Trophoblast cell (in vitro differentiated cells and primary cell): ENCODE data around the gene PRDM1.
A peak's percentile ranks its signal among the peaks of the same experiment; 100 is the strongest.

Source experiments
- DNase-seq, 2 donors: peaks; one replicate each; pipeline ENCODE4 v3.0.0-alpha.2; 2016
- H2AFZ ChIP-seq: 2 replicates; pipeline ENCODE4 v1.6.1; 2013; ENCODE audit warnings: low read length, moderate library complexity, mild to moderate bottlenecking; ENCODE audit not compliant: insufficient read depth, poor library complexity
- H2AK5ac ChIP-seq: 2 replicates; pipeline ENCODE4 v1.6.1; 2013; ENCODE audit warnings: mild to moderate bottlenecking, low read length
- H2BK120ac ChIP-seq: 2 replicates; pipeline ENCODE4 v1.6.1; 2013; ENCODE audit warnings: low read length, mild to moderate bottlenecking, moderate library complexity; ENCODE audit not compliant: insufficient read depth, poor library complexity
- H2BK12ac ChIP-seq: 2 replicates; pipeline ENCODE4 v1.6.1; 2013; ENCODE audit warnings: mild to moderate bottlenecking, low read length, moderate library complexity
- H2BK5ac ChIP-seq: 2 replicates; pipeline ENCODE4 v1.6.1; 2013; ENCODE audit warnings: low read length, low read depth, moderate library complexity, mild to moderate bottlenecking; ENCODE audit not compliant: poor library complexity
- H3K14ac ChIP-seq: 2 replicates; pipeline ENCODE4 v1.6.1; 2013; ENCODE audit warnings: mild to moderate bottlenecking, low read length
- H3K18ac ChIP-seq: 2 replicates; pipeline ENCODE4 v1.6.1; 2013; ENCODE audit warnings: mild to moderate bottlenecking, low read length
- H3K23ac ChIP-seq: 2 replicates; pipeline ENCODE4 v1.6.1; 2013; ENCODE audit warnings: low read length
- H3K27ac ChIP-seq: 2 replicates; pipeline ENCODE4 v1.5.1; 2013; ENCODE audit warnings: low read depth, mild to moderate bottlenecking, inconsistent platforms, low read length, moderate library complexity
- H3K27me3 ChIP-seq: 2 replicates; pipeline ENCODE4 v1.6.1; 2013; ENCODE audit warnings: inconsistent platforms, mild to moderate bottlenecking, low read length, moderate library complexity; ENCODE audit not compliant: insufficient read depth
- H3K36me3 ChIP-seq, 2 experiments: 1 replicate in 1 of 2; 2 replicates in 1 of 2; pipeline ENCODE4 v1.6.1; 2013; ENCODE audit warnings: low read length in 2 of 2, mild to moderate bottlenecking in 2 of 2, moderate library complexity in 1 of 2; ENCODE audit not compliant: insufficient read depth in 2 of 2, control insufficient read depth in 1 of 2
- H3K4ac ChIP-seq: 2 replicates; pipeline ENCODE4 v1.6.1; 2013; ENCODE audit warnings: low read depth, mild to moderate bottlenecking, low read length, moderate library complexity
- H3K4me1 ChIP-seq, 2 experiments: 1 replicate in 1 of 2; 2 replicates in 1 of 2; pipeline ENCODE4 v1.6.1; 2013; ENCODE audit warnings: low read length in 2 of 2, mild to moderate bottlenecking in 2 of 2, moderate library complexity in 1 of 2; ENCODE audit not compliant: insufficient read depth in 2 of 2, control insufficient read depth in 1 of 2
- H3K4me2 ChIP-seq: 2 replicates; pipeline ENCODE4 v1.6.1; 2013; ENCODE audit warnings: inconsistent platforms, mild to moderate bottlenecking, low read length, moderate library complexity
- H3K4me3 ChIP-seq: 2 replicates; pipeline ENCODE4 v1.5.1; 2013; ENCODE audit warnings: mild to moderate bottlenecking, low read depth, low read length, inconsistent platforms
- H3K79me1 ChIP-seq: one replicate; pipeline ENCODE4 v1.6.1; 2013; ENCODE audit warnings: low read length
- H3K79me2 ChIP-seq: 2 replicates; pipeline ENCODE4 v1.6.1; 2013; ENCODE audit warnings: low read length, mild to moderate bottlenecking; ENCODE audit not compliant: control insufficient read depth, insufficient read depth, poor library complexity
- H3K9ac ChIP-seq: 2 replicates; pipeline ENCODE4 v1.6.1; 2013; ENCODE audit warnings: mild to moderate bottlenecking, low read length
- H3K9me3 ChIP-seq: 2 replicates; pipeline ENCODE4 v1.6.1; 2013; ENCODE audit warnings: low read depth, mild to moderate bottlenecking, control low read depth, inconsistent platforms, low read length; ENCODE audit not compliant: insufficient read depth
- H4K12ac ChIP-seq: 2 replicates; pipeline ENCODE4 v1.6.1; 2013; ENCODE audit warnings: low read depth, mild to moderate bottlenecking, low read length, moderate library complexity
- H4K8ac ChIP-seq: 2 replicates; pipeline ENCODE4 v1.6.1; 2013; ENCODE audit warnings: low read depth, mild to moderate bottlenecking, low read length, moderate library complexity
- H4K91ac ChIP-seq: one replicate; pipeline ENCODE4 v1.6.1; 2013; ENCODE audit warnings: low read depth, mild to moderate bottlenecking, low read length, moderate library complexity
- WGBS: extraction: QIAGEN DNeasy Blood & Tissue Kit; methylation state at CpG from one replicate; pipeline ENCODE4 v1.1.7; 2013; ENCODE audit warnings: missing lambda C conversion rate; ENCODE audit not compliant: insufficient read length, insufficient coverage; ENCODE audit errors: extremely low coverage; 5-methylcytosine and 5-hydroxymethylcytosine counted together

PRDM1 gene

DNA sequence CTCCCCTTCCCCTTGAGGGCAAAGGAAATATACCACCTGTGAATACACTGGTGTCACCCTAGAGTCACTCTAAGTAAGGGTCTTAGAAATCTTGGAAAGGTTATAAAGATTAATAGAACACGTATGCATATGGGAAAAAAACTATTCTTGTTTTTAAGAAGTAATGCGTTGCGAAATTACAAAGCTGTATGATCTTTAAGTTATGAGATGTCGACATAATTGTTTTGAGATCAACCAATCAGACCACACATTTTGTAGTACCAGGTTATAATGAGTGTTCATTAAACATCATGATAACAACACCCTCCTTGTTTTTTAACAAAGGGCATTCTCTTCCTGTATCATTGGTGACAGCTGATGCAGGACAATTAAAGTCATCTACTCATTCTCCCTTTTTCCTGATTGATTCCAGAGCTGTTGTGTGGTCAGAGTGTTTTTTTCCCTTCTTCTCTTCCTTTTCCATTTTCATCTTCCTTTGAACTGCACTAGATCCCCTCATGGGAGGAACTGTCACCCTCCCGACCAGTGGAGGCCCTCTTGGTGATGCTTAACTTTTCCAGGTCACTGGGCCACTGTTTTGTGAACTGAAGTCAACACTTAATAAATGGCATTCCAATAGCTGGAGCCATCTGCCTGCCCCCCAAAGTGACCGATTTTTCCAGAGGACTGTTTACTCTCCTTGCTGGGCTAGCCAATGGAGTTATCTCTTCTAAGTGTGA is 37.0 kb downstream of the PRDM1 start:
- Histone ChIP-seq H2AFZ (no peak overlapping the region), H3K9ac (no peak overlapping the region), H3K27me3 (no peaks in the 10 kb centered on the region), H3K14ac (no peak overlapping the region), H2AK5ac (no peak overlapping the region), H3K79me2 (no peaks in the 10 kb centered on the region), H3K23ac (no peak overlapping the region), H3K27ac (no peak overlapping the region), H2BK120ac (no peak overlapping the region), H3K36me3 (no peaks in the 10 kb centered on the region), H3K4me2 (no peak overlapping the region), H2BK12ac (no peak overlapping the region), H4K8ac (no peak overlapping the region), H3K4me3 (no peak overlapping the region), H4K12ac (no peak overlapping the region), H2BK5ac (no peak overlapping the region), H3K4me1 (peaks cover 2 to 9% of the 10 kb centered on the region in 2 experiments), H4K91ac (no peak overlapping the region), H3K18ac (no peak overlapping the region), H3K79me1 (no peaks in the 10 kb centered on the region), H3K4ac (no peak overlapping the region), H3K9me3 (no peaks in the 10 kb centered on the region)
- DNase-seq: no peak
- WGBS: no CpG with 5 or more reads among the region's 6 CpGs

DNA sequence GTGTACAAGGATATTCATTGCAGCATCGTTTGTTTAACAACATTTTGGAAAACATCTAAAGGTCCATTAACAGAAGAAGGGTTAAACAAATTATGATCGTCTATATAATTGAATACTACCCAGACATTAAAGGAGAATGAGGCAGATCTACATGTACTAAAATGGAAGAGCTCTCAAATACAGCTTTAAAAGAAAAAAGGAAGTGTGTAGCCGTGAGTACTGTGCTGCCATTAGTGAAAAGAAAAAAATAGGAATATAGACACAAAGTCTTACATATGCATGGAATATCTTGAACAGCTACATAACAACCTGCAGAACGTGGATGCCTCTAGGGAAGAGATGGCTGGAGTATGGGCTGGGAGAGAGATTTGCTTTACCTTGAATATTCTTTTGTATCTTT is 37.9 kb downstream of the PRDM1 start:
- H2AK5ac ChIP-seq: no peak overlapping the region
- H4K8ac ChIP-seq: no peak overlapping the region
- H3K4me3 ChIP-seq: no peak overlapping the region
- H3K9ac ChIP-seq: no peak overlapping the region
- H3K4me1 ChIP-seq: peaks cover 2 to 7% of the 10 kb centered on the region in 2 experiments
- no peak overlapping the region for H4K91ac ChIP-seq
- no peak overlapping the region for H3K23ac ChIP-seq
- H3K79me2 ChIP-seq: no peaks in the 10 kb centered on the region
- no peak overlapping the region for H3K27ac ChIP-seq
- H3K18ac ChIP-seq: no peak overlapping the region
- no CpG with 5 or more reads among the region's 4 CpGs for whole genome bisulfite sequencing
- H3K14ac ChIP-seq: no peak overlapping the region
- H2BK120ac ChIP-seq: no peak overlapping the region
- H3K27me3 ChIP-seq: no peaks in the 10 kb centered on the region
- H3K36me3 ChIP-seq: no peaks in the 10 kb centered on the region
- no peak overlapping the region for H3K4me2 ChIP-seq
- H4K12ac ChIP-seq: no peak overlapping the region
- no peak overlapping the region for H2BK12ac ChIP-seq
- no peak for DNase-seq
- no peaks in the 10 kb centered on the region for H3K79me1 ChIP-seq
- H3K4ac ChIP-seq: no peak overlapping the region
- H2BK5ac ChIP-seq: no peak overlapping the region
- no peaks in the 10 kb centered on the region for H3K9me3 ChIP-seq
- H2AFZ ChIP-seq: no peak overlapping the region

DNA sequence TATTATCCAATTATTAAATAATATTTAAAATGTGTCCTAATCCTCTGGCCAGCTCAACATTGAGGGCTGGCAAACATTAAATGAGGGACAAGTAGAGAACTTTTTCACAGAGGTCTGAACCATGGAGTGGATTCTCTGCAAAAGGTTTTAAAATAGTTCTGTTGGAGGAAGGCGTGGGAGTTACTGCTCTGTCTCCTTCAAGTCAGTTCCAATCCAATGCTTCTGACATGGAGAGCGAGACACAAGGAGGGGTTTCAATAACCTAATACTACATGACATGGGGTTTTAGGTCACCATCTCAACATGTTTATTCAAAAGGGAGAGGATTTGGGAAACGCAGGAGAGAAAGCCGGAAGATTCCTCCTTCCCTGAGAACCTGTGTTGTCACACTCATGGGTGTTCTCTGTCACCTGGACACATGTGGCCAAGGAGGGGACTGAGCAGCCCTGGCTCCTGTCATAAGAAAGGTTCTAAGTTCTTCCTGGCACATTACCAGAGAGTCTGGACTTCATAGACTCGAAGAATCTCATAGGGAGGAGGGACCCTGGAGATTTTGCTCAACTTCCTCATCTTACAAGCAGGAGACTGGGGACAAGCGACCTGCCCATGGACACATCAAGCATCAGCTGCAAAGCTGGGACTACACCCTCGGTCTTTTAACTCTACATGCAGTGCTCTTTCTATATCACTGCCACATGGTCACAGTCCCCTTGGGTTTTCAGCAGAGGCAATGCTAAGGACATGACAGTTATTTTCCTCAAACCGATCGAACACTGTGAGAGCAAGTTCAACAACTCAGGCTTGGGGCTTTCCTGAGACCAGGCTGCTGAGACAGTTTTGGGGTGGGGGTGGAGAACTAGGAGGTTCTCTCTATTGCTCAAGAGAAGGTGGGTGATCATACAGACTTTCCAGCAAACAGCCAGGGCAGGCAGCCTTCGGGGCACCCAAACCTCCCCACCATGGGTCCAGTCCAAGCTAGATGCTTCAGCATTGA is 38.6 kb downstream of the PRDM1 start:
- H3K9ac ChIP-seq: peak overlapping the region; percentile 62
- no peaks in the 10 kb centered on the region for H3K36me3 ChIP-seq
- no peak for DNase-seq
- H3K4me3 ChIP-seq: no peak overlapping the region
- H2AFZ ChIP-seq: no peak overlapping the region
- H3K4me2 ChIP-seq: no peak overlapping the region
- no peak overlapping the region for H4K12ac ChIP-seq
- no peak overlapping the region for H3K14ac ChIP-seq
- no peak overlapping the region for H3K18ac ChIP-seq
- no peaks in the 10 kb centered on the region for H3K9me3 ChIP-seq
- peaks cover 0 to 2% of the 10 kb centered on the region in 2 experiments for H3K4me1 ChIP-seq
- H4K91ac ChIP-seq: no peak overlapping the region
- H3K4ac ChIP-seq: no peak overlapping the region
- H3K27ac ChIP-seq: no peak overlapping the region
- no peaks in the 10 kb centered on the region for H3K27me3 ChIP-seq
- H4K8ac ChIP-seq: no peak overlapping the region
- no peak overlapping the region for H3K23ac ChIP-seq
- H2BK12ac ChIP-seq: no peak overlapping the region
- no peak overlapping the region for H2AK5ac ChIP-seq
- no peak overlapping the region for H2BK120ac ChIP-seq
- no CpG with 5 or more reads among the region's 10 CpGs for WGBS
- no peaks in the 10 kb centered on the region for H3K79me1 ChIP-seq
- no peak overlapping the region for H2BK5ac ChIP-seq
- no peaks in the 10 kb centered on the region for H3K79me2 ChIP-seq

DNA sequence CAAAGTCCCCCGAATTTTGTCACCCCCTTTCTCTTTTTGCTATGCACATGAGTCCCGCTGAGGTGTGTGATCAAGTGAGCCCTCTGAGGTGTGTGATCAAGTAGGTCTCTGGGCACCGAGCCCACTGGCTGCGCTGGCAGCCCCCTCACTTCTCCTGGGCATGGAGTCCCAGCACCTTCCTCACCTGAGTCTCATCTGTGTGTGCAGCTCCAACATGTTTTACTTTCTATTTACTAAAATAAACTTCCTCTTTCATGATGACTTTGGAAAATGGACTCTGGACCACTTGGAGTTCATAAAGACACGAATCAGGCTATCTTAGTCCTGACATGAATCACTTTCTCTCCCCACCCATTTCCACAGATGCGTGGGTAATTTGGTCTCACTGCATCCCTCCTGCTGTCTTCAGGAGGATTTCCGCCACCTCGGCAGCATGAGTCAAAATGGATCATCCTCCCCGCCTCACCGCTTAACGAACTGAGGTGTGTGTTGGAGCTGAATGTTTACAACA is 39.8 kb downstream of the PRDM1 start:
- Histone ChIP-seq H3K79me1 (no peaks in the 10 kb centered on the region), H3K18ac (no peak overlapping the region), H3K27ac (no peak overlapping the region), H3K79me2 (no peaks in the 10 kb centered on the region), H2BK5ac (no peak overlapping the region), H3K4me1 (peaks cover 0 to 2% of the 10 kb centered on the region in 2 experiments), H2AFZ (no peak overlapping the region), H3K36me3 (no peaks in the 10 kb centered on the region), H2AK5ac (no peak overlapping the region), H4K8ac (no peak overlapping the region), H3K4me3 (no peak overlapping the region), H3K14ac (no peak overlapping the region), H3K9ac (no peak overlapping the region), H3K27me3 (no peaks in the 10 kb centered on the region), H2BK120ac (no peak overlapping the region), H3K23ac (no peak overlapping the region), H3K4me2 (no peak overlapping the region), H3K4ac (no peak overlapping the region), H4K91ac (no peak overlapping the region), H4K12ac (no peak overlapping the region), H3K9me3 (no peaks in the 10 kb centered on the region), H2BK12ac (no peak overlapping the region)
- WGBS: no CpG with 5 or more reads among the region's 11 CpGs
- no peak for DNase-seq
